Stimulated activated CD4-positive, alpha-beta T cell treated with anti-CD3 and anti-CD28 coated beads, Interleukin-15, amount 100 ng/mL, for 24 hours (primary cell): ENCODE data around the gene WDR45B.
"Not testable (repeated sequence)": the region's sequence is repeated elsewhere in the genome, so short reads cannot be mapped to it uniquely, and the experiment has no call there.

Experiments
- DNase-seq: peaks from one replicate; pipeline ENCODE4 v3.0.0-alpha.2; 2020

WDR45B gene

DNA sequence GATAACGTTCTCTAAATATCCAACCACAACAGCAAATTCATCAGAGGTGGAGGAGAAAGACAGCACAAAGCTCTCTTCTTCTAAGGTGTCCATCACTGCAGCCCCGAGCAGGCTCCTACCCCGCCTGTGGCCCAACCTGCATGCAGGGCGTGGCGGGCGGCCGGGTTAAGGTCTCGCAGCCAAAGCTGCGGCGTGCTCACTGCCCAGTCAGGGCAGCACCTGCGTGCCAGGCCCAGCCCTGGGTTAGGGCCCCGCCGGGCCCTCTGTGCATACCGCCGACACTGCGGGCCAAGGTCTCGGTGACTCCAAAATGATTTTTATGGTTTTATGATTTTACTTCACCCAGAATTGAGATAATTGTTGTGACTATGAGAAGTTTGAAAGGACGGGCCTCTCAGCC, 70.9 kb downstream of the WDR45B start:
- DNase-seq: no peak

DNA sequence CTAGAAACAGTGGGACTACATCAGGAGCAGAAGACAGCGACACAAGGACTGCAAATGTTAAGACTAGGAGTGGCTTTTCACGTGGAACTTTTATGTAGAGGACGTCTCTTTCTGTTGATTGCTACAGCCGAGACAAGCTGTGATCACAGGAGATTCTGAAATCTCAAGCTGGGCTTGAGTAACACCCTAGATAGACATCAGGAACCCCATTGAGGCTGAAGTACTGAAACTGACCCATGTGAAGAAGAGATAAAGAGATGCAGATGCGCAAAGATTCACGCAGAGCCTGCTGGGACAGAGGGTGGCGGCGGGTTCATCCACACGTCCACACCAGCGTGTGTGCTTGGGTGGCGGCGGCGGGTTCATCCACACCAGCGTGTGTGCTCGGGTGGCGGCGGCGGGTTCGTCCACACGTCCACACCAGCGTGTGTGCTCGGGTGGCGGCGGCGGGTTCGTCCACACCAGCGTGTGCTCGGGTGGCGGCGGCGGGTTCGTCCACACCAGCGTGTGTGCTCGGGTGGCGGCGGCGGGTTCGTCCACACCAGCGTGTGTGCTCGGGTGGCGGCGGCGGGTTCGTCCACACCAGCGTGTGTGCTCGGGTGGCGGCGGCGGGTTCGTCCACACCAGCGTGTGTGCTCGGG, 72.5 kb downstream of the WDR45B start:
- not testable (repeated sequence) for DNase-seq

DNA sequence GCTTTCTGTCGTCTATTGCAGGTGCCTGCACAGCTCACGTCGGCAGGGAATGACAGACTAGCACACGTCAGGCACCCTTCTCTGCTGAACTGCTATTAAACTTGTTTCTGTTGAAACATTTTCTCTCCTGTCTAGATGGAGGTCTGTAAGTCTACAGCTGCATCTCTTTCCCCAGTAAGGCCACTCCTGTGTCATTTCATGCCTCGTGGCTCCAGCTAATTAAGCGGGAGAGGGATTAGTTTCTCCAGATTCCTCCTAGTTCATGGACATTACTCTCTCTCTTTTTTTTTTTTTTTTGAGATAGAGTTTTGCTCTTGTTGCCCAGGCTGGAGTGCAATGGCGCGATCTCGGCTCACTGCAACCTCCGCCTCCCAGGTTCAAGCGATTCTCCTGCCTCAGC, 74.2 kb downstream of the WDR45B start:
- DNase-seq: no peak

DNA sequence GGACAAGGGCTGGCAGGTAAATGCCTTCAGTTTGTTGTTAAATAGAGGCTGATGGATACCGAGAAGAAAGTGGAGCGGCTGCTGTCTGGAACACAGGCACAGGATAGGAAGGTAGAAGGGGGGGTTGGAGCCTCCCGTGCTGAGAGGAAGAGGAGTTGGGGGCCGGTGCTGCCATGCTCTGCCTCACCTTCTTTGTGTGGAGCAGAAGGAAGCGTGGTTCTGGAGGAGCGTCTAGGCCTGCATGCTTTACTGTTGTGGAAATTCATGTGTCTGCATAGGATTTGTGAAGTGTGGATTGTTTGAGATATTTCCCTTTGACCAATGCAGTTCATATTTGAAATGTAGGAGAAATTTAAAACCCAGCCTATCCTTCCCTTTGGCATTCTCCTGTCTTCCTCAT, 76.4 kb downstream of the WDR45B start:
- DNase-seq: no peak

DNA sequence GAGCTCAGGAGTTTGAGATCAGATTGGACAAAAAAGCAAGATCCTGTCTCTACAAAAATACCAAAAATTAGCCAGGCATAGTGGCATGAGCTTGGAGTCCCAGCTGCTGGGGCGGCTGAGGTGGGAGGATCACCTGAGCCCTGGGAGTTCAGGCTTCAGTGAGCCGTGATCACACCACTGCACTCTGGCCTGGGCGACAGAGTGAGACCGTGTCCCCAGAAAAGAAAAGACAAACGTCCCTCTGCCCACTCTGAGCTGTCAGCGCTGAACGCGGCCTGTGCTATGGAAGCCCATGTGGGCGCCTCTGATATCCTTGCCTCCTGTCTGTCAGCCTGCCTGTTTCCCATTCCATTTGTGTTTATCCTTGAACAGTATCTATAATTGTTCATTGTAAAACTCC, 78.0 kb downstream of the WDR45B start:
- DNase-seq: no peak

DNA sequence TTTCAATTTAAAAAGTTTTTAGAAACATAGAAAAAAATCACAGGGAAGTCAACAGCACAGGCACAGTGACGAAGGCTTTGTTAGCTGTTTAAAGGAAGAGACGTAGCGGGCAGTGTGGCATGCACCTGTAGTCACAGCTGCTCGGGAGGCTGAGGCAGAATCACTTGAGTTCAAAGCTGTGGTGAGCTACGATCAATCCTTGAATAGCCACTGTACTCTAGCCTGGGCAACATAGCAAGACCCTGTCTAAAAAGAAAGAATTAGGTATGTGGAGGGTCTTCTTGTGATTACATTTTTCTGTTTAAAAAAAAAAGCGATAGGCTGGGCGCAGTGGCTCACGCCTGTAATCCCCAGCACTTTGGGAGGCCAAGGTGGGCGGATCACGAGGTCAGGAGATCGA, 78.6 kb downstream of the WDR45B start:
- no peak for DNase-seq

DNA sequence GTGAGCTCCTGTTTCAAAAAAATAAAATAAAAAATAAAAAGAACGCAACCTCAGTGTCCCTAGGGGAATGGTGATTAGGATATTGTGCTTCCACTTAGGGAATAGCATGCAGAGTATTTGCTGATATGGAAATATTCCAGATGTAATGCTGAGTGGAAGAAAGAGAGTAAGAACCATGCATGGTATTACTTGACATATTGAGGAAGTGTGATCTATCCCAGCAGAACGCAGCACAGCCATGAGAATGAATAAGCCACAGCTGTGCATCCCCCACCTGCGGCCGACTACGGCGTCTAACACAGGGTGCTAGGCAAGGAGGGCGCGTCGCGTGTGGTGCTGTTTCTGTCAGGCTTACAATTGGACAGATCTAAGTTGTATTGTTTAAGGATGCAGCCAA, 79.2 kb downstream of the WDR45B start:
- DNase-seq: no peak

DNA sequence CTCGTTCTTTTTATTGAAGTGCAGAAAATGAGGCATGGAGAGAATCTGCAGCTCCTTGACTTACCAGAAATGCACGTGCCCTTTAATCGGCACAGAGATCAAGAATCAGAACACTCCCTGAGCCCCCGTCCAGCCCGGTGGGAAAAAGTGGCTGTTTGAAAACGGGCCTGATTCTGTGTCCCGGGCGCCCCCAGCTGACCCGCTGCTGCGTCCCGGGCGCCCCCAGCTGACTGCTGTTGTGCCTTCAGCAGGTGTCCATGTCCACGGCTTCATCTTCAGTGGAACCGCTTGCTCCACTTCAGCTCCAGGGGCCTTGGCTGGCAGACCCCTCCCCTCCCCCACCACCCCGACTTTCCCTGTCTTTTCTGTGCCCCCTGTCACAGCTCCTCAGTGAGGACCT, 81.0 kb downstream of the WDR45B start:
- no peak for DNase-seq

DNA sequence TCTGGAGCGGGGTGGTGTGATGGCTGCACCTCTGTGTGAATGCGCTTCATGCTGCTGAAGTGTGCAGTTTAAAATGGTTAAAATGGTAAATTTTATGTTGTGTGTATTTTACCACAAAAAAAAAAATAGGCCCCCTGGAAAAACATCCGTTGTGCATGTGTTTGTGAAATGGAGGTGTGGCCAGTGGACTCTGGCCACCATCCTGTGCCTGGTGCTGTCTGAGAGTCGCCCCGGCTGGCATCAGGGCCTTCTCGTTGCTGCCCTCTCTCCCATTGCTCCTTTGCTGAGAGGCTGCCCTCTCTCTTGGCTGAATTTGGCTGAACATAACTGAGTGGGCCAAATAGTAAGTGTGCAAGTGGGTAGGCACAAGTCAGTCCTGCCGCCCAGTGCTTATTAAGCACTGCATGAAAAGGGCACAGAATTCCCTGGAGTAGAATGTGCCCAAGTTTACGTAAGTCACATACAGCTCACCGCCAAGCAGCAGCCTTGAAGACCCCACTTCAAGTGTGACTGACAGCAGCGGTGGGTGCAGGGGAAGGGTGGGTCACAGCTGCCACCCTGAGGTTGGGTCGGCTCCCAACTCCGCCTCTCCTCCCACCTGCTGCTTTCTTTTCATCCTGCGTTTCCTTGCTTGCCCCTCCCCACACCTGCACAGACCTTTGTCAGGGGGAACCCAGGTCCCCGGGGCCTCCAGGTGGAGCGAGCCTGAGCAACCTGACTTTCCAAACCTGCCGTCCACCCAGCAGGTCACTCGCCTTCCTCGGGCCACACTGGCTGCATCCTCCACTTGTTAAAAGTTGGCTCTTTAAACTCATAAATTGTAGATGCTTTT, 81.9 kb downstream of the WDR45B start:
- DNase-seq: no peak

DNA sequence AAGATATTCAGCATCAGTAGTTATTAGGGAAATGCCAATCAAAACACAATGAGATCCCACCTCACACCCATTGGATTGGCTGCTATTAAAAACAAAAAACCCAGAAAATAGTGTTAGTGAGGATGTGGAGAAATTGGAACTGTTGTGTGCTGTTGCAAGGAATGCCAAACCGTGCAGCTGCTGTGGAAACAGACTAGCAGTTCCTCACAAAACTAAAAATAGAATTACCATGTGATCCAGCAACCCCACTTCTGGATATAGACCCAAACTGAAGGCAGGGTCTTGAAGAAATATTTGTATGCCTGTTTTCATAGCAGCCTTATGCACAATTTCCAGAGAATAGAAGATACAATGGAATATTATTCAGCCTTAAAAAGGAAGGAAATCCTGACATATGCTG, 82.7 kb downstream of the WDR45B start:
- DNase-seq: no peak
